HG03064 (cell line): Measurements from ENCODE around the gene RPL35A.

ENCODE experiments used
- ATAC-seq: cut with Tn5 transposase; IDR thresholded peaks from one replicate; pipeline ENCODE4 v1.9.1; 2021; ENCODE audit warnings: low read depth; ENCODE audit not compliant: unreplicated experiment

Gene RPL35A

GRCh38 chr3:197994736-197995135 lies 44.7 kb downstream of the RPL35A start:
- no peak for ATAC-seq

- no peak for ATAC-seq
Measured at GRCh38 chr3:197996855-197997254, 46.9 kb downstream of the RPL35A start.

- ATAC-seq, result no peak
Measured at GRCh38 chr3:197997936-197998335, 47.9 kb downstream of the RPL35A start.
